ENCODE results near the gene SERPINI1.
A peak's percentile ranks its signal among the peaks of the same experiment; 100 is the strongest.

The SERPINI1 gene, protein sequence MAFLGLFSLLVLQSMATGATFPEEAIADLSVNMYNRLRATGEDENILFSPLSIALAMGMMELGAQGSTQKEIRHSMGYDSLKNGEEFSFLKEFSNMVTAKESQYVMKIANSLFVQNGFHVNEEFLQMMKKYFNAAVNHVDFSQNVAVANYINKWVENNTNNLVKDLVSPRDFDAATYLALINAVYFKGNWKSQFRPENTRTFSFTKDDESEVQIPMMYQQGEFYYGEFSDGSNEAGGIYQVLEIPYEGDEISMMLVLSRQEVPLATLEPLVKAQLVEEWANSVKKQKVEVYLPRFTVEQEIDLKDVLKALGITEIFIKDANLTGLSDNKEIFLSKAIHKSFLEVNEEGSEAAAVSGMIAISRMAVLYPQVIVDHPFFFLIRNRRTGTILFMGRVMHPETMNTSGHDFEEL

GRCh38 chr3:167735233-167736138 is at the start of gene SERPINI1:
Gene SERPINI1, plus strand, starts transcription at chr3:167735721. Its CDS starts 53,408 bp downstream, at chr3:167789129.
- peak; percentile 17 to 35 for DNase-seq

DNA sequence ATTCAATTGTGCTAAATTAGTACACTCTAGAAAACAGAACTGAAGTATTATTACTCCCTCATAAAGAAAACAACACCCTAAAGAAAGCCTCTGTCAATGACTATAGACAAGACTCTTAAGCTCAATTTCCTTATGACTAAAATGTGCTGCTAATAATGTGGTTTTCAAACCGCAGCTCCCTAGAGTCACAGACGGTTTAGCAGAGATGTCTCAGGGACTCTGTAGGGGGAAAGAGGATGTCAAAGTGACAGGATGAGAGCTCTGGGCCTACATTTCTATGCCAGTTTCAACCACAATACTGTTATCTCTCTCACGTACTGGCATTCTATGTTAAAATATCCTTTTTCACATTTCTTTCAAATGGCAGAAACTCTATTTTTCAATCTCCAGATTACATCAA is 44.2 kb upstream of the SERPINI1 start:
- no peak for DNase-seq

GRCh38 chr3:167694121-167694520 is 41.4 kb upstream of the SERPINI1 start:
- DNase-seq: no peak

DNA sequence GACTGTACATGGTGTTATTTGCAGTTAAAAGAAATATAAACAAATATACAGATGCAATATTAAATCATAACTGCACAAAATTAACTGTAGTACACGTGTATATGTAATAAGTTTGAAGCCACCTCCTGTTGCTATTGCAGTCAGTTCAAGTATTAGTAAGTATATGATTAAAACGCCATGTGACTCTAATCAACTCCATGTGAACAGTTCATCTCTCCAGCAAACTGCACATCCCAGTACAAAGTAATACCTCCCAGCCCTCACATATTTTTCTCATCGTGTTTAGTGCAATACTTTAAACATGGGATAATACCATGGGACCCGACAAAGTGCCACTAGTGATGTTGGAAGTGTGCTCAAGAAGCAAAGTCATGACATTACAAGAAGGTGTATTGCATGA is 35.5 kb upstream of the SERPINI1 start:
- DNase-seq: no peak

GRCh38 chr3:167700926-167701325 is 34.6 kb upstream of the SERPINI1 start:
- no peak for DNase-seq

DNA sequence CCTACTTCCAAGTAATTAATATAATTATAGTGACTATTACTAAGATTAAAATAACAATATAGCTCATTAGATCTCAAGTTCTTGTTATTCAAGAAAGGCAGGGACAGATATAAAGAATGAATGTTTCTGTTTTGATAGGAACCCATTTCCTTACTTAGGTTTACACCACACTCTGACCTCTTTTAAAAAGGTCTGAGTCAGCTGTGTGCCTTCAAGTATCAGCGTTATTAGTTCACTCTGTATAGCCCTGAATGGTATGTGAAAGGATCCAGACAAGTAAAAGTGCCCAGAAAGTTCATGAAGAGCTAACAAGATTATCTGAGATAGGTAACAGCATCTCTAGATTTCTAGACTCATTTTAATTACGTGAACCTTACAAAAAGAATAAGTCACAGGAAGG is 29.7 kb upstream of the SERPINI1 start:
- no peak for DNase-seq

GRCh38 chr3:167709690-167710089 is 25.8 kb upstream of the SERPINI1 start:
- no peak for DNase-seq

GRCh38 chr3:167710552-167710951 is 25.0 kb upstream of the SERPINI1 start:
- no peak for DNase-seq

DNA sequence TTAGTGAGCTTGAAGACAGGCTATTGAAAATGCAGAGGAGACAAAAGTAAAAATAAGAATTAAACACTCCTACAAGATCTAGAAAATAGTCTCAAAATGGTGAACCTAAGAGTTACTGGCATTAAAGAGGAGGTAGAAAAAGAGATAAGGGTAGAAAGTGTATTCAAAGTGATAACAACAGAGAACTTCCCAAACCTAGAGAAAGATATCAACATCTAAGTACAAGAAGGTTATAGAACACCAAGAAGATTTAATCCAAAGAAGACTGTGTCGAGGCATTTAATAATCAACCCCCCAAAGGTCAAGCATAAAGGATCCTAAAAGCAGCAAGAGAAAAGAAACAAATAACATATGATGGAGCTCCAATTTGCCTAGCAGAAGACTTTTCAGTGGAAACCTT is 24.1 kb upstream of the SERPINI1 start:
- no peak for DNase-seq

DNA sequence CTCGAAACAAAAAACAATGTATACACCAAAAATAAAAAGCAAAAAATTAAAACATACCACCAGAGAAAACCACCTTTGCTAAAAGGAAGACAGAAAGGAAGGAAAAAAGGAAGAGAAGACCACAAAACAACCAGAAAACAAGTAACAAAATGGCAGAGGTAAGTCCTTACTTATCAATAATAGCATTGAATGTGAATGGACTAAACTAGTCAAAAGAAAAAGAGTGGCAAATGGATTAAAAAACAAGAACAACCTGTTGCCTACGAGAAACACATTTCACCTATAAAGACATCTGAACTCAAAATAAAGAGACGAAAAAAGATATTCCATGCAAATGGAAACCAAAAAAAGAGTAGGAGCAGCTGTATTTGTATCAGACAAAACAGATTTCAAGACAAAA is 23.1 kb upstream of the SERPINI1 start:
- no peak for DNase-seq

GRCh38 chr3:167714871-167715270 is 20.6 kb upstream of the SERPINI1 start:
- DNase-seq: no peak

DNA sequence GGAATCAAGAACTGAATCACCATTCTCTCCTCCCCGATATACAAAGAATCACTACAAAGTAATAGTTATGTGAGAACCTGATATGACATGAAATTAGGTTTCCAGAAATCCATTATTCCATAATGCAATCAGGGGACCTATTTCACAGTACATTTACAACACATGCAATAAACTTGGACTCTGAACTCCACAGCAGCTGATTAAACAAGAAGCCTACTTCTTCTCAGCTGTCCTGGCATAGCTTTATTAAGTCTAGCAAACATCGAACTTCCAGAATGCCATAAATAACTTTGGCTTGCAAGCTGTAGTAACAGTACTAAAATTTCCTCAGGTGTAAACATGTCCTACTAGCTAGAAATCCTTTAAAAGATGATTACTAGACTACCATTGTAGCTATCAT is 18.6 kb upstream of the SERPINI1 start:
- no peak for DNase-seq

DNA sequence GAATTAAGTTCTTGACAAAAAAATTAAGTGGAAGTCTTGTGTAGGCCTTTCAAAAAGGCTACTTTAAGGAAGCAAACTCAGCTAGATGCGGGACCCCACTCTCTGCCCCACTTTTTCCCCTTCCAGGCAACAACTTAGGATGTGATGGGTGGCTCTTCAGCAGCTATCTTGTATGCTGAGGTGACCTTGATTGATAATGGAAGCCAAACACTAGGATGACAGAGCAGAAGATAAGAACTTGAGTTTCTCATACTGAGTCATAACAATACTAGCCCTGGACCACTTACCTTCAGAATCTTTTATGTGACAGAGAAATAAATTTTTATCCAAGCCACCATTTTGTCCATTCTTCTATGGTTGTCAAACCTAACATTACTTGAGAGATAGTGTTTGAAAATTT is 16.9 kb upstream of the SERPINI1 start:
- DNase-seq: no peak

- no peak for DNase-seq
Measured at GRCh38 chr3:167723025-167723512, 12.5 kb upstream of the SERPINI1 start.

GRCh38 chr3:167723872-167724271 is 11.6 kb upstream of the SERPINI1 start:
- DNase-seq: no peak

- DNase-seq: no peak
Measured at GRCh38 chr3:167728176-167728575, 7.3 kb upstream of the SERPINI1 start.

GRCh38 chr3:167728632-167729323 is 6.7 kb upstream of the SERPINI1 start:
- DNase-seq: no peak

DNA sequence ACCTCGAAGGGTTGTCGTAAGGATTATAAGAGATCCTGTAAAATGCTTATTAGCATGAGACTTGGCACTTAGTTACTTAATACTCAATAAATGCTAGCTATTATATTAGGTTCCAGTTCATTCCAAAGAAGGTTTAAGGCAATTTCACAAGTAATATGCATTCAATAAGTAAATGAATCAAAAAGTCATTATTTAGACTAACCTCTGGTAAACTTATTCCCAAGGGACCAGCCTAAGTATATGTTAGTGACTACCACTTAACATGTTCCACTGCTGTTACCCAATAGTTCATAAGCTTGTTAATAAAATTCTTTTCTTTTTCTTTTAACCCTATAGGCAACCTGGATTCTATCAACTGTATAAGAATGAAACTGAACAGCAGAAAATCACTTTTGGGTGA is 5.9 kb upstream of the SERPINI1 start:
- DNase-seq: no peak

GRCh38 chr3:167731393-167731792 is 4.1 kb upstream of the SERPINI1 start:
- DNase-seq: no peak

GRCh38 chr3:167732313-167733065 is 3.0 kb upstream of the SERPINI1 start:
- no peak for DNase-seq

DNA sequence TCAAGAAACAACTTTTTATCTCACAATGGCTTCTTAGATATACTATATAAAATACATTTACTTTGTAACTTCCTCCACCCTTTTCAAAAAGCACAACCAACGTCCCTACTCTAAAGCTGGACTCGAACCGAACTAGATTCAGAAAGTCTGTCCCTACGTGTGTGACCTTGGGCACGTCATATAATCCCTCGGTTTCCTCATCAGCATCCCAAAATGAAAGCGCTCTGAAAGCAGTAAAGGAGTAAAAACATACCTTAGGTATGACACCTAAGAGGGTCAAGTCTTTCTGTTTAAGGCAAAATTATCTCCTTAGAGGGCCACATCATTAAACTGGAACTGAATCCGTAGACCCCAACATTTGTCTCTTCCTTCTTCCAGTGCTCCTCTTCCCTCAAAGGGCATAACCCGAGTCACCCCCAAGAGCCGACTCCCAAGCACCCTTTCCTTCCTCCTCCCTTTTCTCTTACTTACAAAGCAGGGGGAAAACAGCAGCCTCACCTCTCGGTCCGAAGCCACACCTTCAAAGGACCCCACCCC is 1.5 kb upstream of the SERPINI1 start:
- DNase-seq: no peak

Measured in cerebellar nuclear complex (tissue), 1 donor.